ENCODE measurements around the gene PLAGL1.
"Not testable (repeated sequence)": the region's sequence is repeated elsewhere in the genome, so short reads cannot be mapped to it uniquely, and the experiment has no call there.

Gene PLAGL1

GRCh38 chr6:144033816-144034735 lies 26.0 kb upstream of the PLAGL1 start:
- no peak overlapping the region for H3K9ac ChIP-seq (ENCODE audit: low read depth, low read length)
- H3K9me3 ChIP-seq (ENCODE audit: insufficient read depth, low read depth, low read length): no peaks in the 10 kb centered on the region
- no peak overlapping the region for H3K27ac ChIP-seq (ENCODE audit: low read length)
- no peaks in the 10 kb centered on the region for H3K36me3 ChIP-seq (ENCODE audit: insufficient read depth, low read depth, low read length)
- 0 out of 2 replicates have a peak, but pooled peaks cover 5% of the 10 kb centered on the region for H3K4me1 ChIP-seq (ENCODE audit: insufficient read depth, low read length)
- no peaks in the 10 kb centered on the region for H3K27me3 ChIP-seq (ENCODE audit: insufficient read depth, low read length)
- H3K4me3 ChIP-seq (ENCODE audit: low read length): no peak overlapping the region

DNA sequence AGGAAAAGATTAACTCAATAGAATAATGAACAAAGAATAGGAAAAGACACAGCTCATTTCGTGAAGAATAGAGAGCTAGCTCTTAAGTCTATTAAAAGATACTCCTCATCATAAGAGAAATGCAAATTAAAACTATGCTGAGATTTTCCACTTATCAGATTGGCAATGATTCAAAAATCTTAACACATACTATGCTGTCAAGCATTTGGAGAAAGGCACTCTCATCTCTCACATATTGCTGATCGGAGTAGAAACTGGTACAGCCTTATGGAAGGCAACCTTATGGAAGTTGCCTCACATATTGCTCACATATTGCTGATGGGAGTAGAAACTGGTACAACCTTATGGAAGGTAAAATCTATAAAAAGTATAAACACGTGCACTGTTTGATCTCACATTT lies 21.4 kb upstream of the PLAGL1 start:
- 0 out of 2 replicates have a peak, but pooled peaks cover 4% of the 10 kb centered on the region for H3K4me1 ChIP-seq (ENCODE audit: insufficient read depth, low read length)
- no peaks in the 10 kb centered on the region for H3K27me3 ChIP-seq (ENCODE audit: insufficient read depth, low read length)
- no peaks in the 10 kb centered on the region for H3K9me3 ChIP-seq (ENCODE audit: insufficient read depth, low read depth, low read length)
- no peak overlapping the region for H3K4me3 ChIP-seq (ENCODE audit: low read length)
- H3K27ac ChIP-seq (ENCODE audit: low read length): no peak overlapping the region
- no peak overlapping the region for H3K9ac ChIP-seq (ENCODE audit: low read depth, low read length)
- H3K36me3 ChIP-seq (ENCODE audit: insufficient read depth, low read depth, low read length): no peaks in the 10 kb centered on the region

- no peaks in the 10 kb centered on the region for H3K27me3 ChIP-seq (ENCODE audit: insufficient read depth, low read length)
- H3K27ac ChIP-seq (ENCODE audit: low read length): no peak overlapping the region
- no peak overlapping the region for H3K4me3 ChIP-seq (ENCODE audit: low read length)
- H3K4me1 ChIP-seq (ENCODE audit: insufficient read depth, low read length): peaks cover 5% of the 10 kb centered on the region; the same call in 1 of the 2 replicates
- no peaks in the 10 kb centered on the region for H3K9me3 ChIP-seq (ENCODE audit: insufficient read depth, low read depth, low read length)
- no peak overlapping the region for H3K9ac ChIP-seq (ENCODE audit: low read depth, low read length)
- H3K36me3 ChIP-seq (ENCODE audit: insufficient read depth, low read depth, low read length): no peaks in the 10 kb centered on the region
Observed at GRCh38 chr6:144027932-144028587, 20.0 kb upstream of the PLAGL1 start.

- H3K36me3 ChIP-seq (ENCODE audit: insufficient read depth, low read depth, low read length): no peaks in the 10 kb centered on the region
- no peaks in the 10 kb centered on the region for H3K9me3 ChIP-seq (ENCODE audit: insufficient read depth, low read depth, low read length)
- no peak overlapping the region for H3K4me3 ChIP-seq (ENCODE audit: low read length)
- H3K9ac ChIP-seq (ENCODE audit: low read depth, low read length): no peak overlapping the region
- H3K27me3 ChIP-seq (ENCODE audit: insufficient read depth, low read length): no peaks in the 10 kb centered on the region
- H3K4me1 ChIP-seq (ENCODE audit: insufficient read depth, low read length): peaks cover 6% of the 10 kb centered on the region; the same call in 1 of the 2 replicates
- no peak overlapping the region for H3K27ac ChIP-seq (ENCODE audit: low read length)
Observed at GRCh38 chr6:144023216-144023615, 15.2 kb upstream of the PLAGL1 start.

- no peaks in the 10 kb centered on the region for H3K27me3 ChIP-seq (ENCODE audit: insufficient read depth, low read length)
- H3K36me3 ChIP-seq (ENCODE audit: insufficient read depth, low read depth, low read length): no peaks in the 10 kb centered on the region
Observed at GRCh38 chr6:144019929-144020328, 11.9 kb upstream of the PLAGL1 start.

DNA sequence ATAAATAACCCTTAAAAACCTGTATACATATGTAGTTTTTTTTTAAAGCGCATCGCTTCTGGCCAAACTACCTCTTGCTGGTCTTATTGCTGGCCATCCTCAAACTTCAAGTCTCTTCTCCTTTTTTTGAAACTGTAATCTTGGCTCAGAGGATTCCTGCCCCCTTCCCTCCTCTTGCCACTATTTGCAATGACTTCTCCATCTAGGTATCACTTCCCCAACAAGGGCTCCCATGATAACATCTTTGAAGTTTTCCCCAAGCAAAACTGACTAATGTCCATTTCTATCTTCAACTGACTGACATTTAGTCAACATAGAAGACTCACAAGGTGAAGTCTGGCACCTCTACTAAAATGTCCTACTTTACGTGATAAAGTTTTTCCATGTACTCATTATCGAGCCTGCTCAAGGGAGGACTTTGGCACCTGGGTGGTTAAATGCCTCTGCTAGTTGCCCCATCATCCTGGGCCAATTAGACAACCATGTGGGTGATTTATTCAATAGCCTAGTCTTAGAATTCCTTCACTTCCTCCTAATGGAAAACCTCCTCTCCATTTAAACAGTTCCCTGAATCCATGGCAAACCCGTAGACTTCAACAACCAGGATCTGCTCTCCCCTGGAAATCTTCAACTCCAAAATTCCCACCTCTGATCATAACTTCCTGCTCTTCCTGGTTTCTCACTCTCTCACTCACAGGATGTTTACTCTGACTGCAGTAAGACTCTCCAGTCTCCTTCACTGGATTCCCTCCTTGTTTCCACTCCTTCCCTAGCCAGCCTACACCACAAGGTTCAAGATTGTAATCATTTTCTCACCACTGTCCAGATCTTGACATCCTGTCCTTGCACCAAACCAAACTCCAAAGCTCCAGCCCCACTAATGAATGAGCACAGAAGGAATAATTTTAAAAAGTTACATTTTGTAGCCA lies 9.4 kb upstream of the PLAGL1 start:
- H3K9ac ChIP-seq (ENCODE audit: low read depth, low read length): no peak overlapping the region
- H3K27ac ChIP-seq (ENCODE audit: low read length): no peak overlapping the region
- H3K36me3 ChIP-seq (ENCODE audit: insufficient read depth, low read depth, low read length): no peaks in the 10 kb centered on the region
- H3K9me3 ChIP-seq (ENCODE audit: insufficient read depth, low read depth, low read length): peaks cover 5% of the 10 kb centered on the region; the same call in 1 of the 2 replicates
- no peak overlapping the region for H3K4me3 ChIP-seq (ENCODE audit: low read length)
- H3K4me1 ChIP-seq (ENCODE audit: insufficient read depth, low read length): no peaks in the 10 kb centered on the region
- H3K27me3 ChIP-seq (ENCODE audit: insufficient read depth, low read length): no peaks in the 10 kb centered on the region

More at GRCh38 chr6:144019929-144020328, 11.9 kb upstream of the PLAGL1 start:
- Histone ChIP-seq H3K9me3 (ENCODE audit: insufficient read depth, low read depth, low read length) (no peaks in the 10 kb centered on the region), H3K4me1 (ENCODE audit: insufficient read depth, low read length) (peaks cover 6% of the 10 kb centered on the region; the same call in 1 of the 2 replicates), H3K4me3 (ENCODE audit: low read length) (no peak overlapping the region), H3K9ac (ENCODE audit: low read depth, low read length) (no peak overlapping the region), H3K27ac (ENCODE audit: low read length) (no peak overlapping the region)

DNA sequence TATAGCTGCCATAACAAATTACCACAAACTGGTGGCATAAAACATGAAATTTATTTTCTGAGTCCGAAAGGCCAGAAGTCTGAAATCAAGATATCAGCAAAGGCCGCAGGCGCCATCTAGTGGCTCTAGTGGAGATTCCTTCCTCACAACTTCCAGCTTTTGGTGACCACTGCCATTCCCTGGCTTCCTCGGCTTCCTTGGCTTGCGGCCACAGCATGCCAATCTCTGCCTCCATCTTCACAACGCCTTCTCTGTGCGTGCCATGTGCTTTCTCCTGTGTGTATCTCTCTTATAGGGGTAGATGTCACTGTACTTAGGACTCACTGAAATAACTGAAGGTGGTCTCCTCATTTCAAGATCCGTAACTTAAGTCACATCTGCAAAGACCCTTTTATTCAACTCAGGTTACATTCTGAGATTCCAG lies 5.4 kb upstream of the PLAGL1 start:
- Histone ChIP-seq H3K4me1 (ENCODE audit: insufficient read depth, low read length) (no peaks in the 10 kb centered on the region), H3K27ac (ENCODE audit: low read length) (no peak overlapping the region), H3K4me3 (ENCODE audit: low read length) (no peak overlapping the region), H3K36me3 (ENCODE audit: insufficient read depth, low read depth, low read length) (no peaks in the 10 kb centered on the region), H3K9me3 (ENCODE audit: insufficient read depth, low read depth, low read length) (peaks cover 5% of the 10 kb centered on the region; the same call in 1 of the 2 replicates), H3K27me3 (ENCODE audit: insufficient read depth, low read length) (peaks cover 29% of the 10 kb centered on the region), H3K9ac (ENCODE audit: low read depth, low read length) (no peak overlapping the region)

- Histone ChIP-seq H3K36me3 (ENCODE audit: insufficient read depth, low read depth, low read length) (no peaks in the 10 kb centered on the region), H3K27me3 (ENCODE audit: insufficient read depth, low read length) (peaks cover 38% of the 10 kb centered on the region), H3K9ac (ENCODE audit: low read depth, low read length) (no peak overlapping the region), H3K4me3 (ENCODE audit: low read length) (no peak overlapping the region), H3K4me1 (ENCODE audit: insufficient read depth, low read length) (no peaks in the 10 kb centered on the region), H3K9me3 (ENCODE audit: insufficient read depth, low read depth, low read length) (peaks cover 5% of the 10 kb centered on the region; the same call in 1 of the 2 replicates), H3K27ac (ENCODE audit: low read length) (no peak overlapping the region)
Observed at GRCh38 chr6:144012534-144012933, 4.5 kb upstream of the PLAGL1 start.

GRCh38 chr6:144009628-144010027 lies 1.6 kb upstream of the PLAGL1 start:
- H3K36me3 ChIP-seq (ENCODE audit: insufficient read depth, low read depth, low read length); H3K4me1 ChIP-seq (ENCODE audit: insufficient read depth, low read length): not testable (repeated sequence)
- H3K27me3 ChIP-seq (ENCODE audit: insufficient read depth, low read length): peaks cover 65% of the 10 kb centered on the region

GRCh38 chr6:144008846-144009245 lies 787 bp upstream of the PLAGL1 start:
- Histone ChIP-seq H3K4me3 (ENCODE audit: low read length) (peak overlapping the region; percentile 39; the same call in 1 of the 2 replicates), H3K27me3 (ENCODE audit: insufficient read depth, low read length) (peaks cover 65% of the 10 kb centered on the region), H3K27ac (ENCODE audit: low read length) (no peak overlapping the region), H3K9ac (ENCODE audit: low read depth, low read length) (no peak overlapping the region), H3K36me3 (ENCODE audit: insufficient read depth, low read depth, low read length) (no peaks in the 10 kb centered on the region), H3K9me3 (ENCODE audit: insufficient read depth, low read depth, low read length) (peaks cover 4% of the 10 kb centered on the region; the same call in 1 of the 2 replicates), H3K4me1 (ENCODE audit: insufficient read depth, low read length) (no peaks in the 10 kb centered on the region)

More at GRCh38 chr6:144009628-144010027, 1.6 kb upstream of the PLAGL1 start:
- not testable (repeated sequence) for H3K27ac ChIP-seq (ENCODE audit: low read length); H3K9me3 ChIP-seq (ENCODE audit: insufficient read depth, low read depth, low read length); H3K9ac ChIP-seq (ENCODE audit: low read depth, low read length); H3K4me3 ChIP-seq (ENCODE audit: low read length)
